ENCODE results near the gene DEXI. TPM values are rescaled to one million over a fixed set of nuclear protein-coding genes. Genes with fewer than 3 reads are reported as not detected.

The DEXI gene
- total and polyA plus RNA-seq, 9 of the 15 experiments (the other 6 are each of a cell fraction or from before 2014, with no cell fraction given): 2.9 to 40.1 (median 22.0) TPM

GRCh38 chr16:10984509-10984908 lies 42.2 kb upstream of the DEXI start:
- Histone ChIP-seq H3K9me3 (replicated peaks; ENCODE audit: control insufficient read depth, insufficient read depth, low read depth, low read length) (no peaks in the 10 kb centered on the region), H3K79me2 (ENCODE audit: control insufficient read depth, insufficient read depth, low read length) (no peaks in the 10 kb centered on the region), H3K9ac (ENCODE audit: insufficient read depth in 1 of 2, low read depth in 2 of 2, low read length in 2 of 2) (no peak overlapping the region), H3K4me1 (replicated peaks in 1 of 2; ENCODE audit: control insufficient read depth in 2 of 2, insufficient read depth in 2 of 2, low read length in 2 of 2) (peaks cover 3 to 9% of the 10 kb centered on the region in 2 experiments; a peak in 3 of 5 replicates), H3K36me3 (ENCODE audit: control insufficient read depth, insufficient read depth, low read length) (peaks cover 61% of the 10 kb centered on the region), H3K4me2 (ENCODE audit: insufficient read depth, low read length) (no peak overlapping the region), H3K9me1 (ENCODE audit: control insufficient read depth, insufficient read depth, low read length) (no peaks in the 10 kb centered on the region), H2AFZ (ENCODE audit: low read depth, low read length) (no peak overlapping the region), H3K27me3 (ENCODE audit: control insufficient read depth in 2 of 2, insufficient read depth in 2 of 2, low read length in 2 of 2) (no peaks in the 10 kb centered on the region), H4K20me1 (replicated peaks; ENCODE audit: control insufficient read depth, insufficient read depth, low read length) (0 out of 2 replicates have a peak, but pooled peaks cover 3% of the 10 kb centered on the region), H3K27ac (ENCODE audit: extremely low read depth, low read depth, low read length) (no peak overlapping the region; the same call in 2 of the 3 replicates), H3K4me3 (no peak overlapping the region)
- intact Hi-C loops (cut with micrococcal nuclease) (no loop called here), in situ Hi-C loops (cut with MboI) (no loop called here)
- WGBS (ENCODE audit: insufficient coverage, low coverage, missing lambda C conversion rate): 68% methylated on average over 6 of the region's 6 CpGs
- POLR2A ChIA-PET: interaction anchor here (0.7 to 1.9 kb wide), 3 partner anchors 12 to 271 kb away, joined by 3 to 11 read pairs (median 5); partner anchors contain the start of gene SOCS1
- DNase-seq (ENCODE audit: extremely low read depth in 1 of 4, low spot score in 3 of 4) (no peak), FAIRE-seq (no peak), ATAC-seq (no peak)
- BruUV-seq (replicated peaks): no TSS peak
- peak; percentile 92 for TF ChIP-seq MAFG (tag; conservative IDR thresholded peaks at IDR 0.05)
- no peak for TF ChIP-seq GTF2B (IDR thresholded peaks at IDR 0.05; ENCODE audit: extremely low read depth, insufficient read length)
- TF ChIP-seq C11orf30 (IDR thresholded peaks at IDR 0.05; ENCODE audit: low read depth): peak; percentile 97
- peak; percentile 97 for TF ChIP-seq ZNF316 (IDR thresholded peaks at IDR 0.05)
- no peak for TF ChIP-seq PATZ1 (CRISPR knock-in tag; IDR thresholded peaks at IDR 0.05; ENCODE audit: borderline replicate concordance)
- no peak for TF ChIP-seq ARID1B (IDR thresholded peaks at IDR 0.05)
- TF ChIP-seq JUND (IDR thresholded peaks at IDR 0.05; ENCODE audit: borderline replicate concordance, low read depth, low read length): no peak
- no peak for TF ChIP-seq JUND (tag; IDR thresholded peaks at IDR 0.05; ENCODE audit: borderline replicate concordance, low read depth, low read length)
- no peak for TF ChIP-seq CC2D1A (IDR thresholded peaks at IDR 0.05)
- no peak for TF ChIP-seq ZNF512 (tag; IDR thresholded peaks at IDR 0.05)
- no peak for TF ChIP-seq TRIM25 (IDR thresholded peaks at IDR 0.05; ENCODE audit: borderline replicate concordance)
- no peak for TF ChIP-seq ZNF584 (CRISPR knock-in tag; IDR thresholded peaks at IDR 0.05; ENCODE audit: low read depth)
- no peak for TF ChIP-seq ZFP36 (IDR thresholded peaks at IDR 0.05; ENCODE audit: low read depth, low read length, partially characterized antibody)
- no peak for TF ChIP-seq TCF7 (IDR thresholded peaks at IDR 0.05; ENCODE audit: borderline replicate concordance)
- TF ChIP-seq ZNF780A (CRISPR knock-in tag; IDR thresholded peaks at IDR 0.05): no peak
- TF ChIP-seq MAFF (IDR thresholded peaks at IDR 0.05; ENCODE audit: low read length): peak; percentile 97
- peak; percentile 98 for TF ChIP-seq MAFK (IDR thresholded peaks at IDR 0.05; ENCODE audit: low read length)
- TF ChIP-seq SNRNP70 (optimal IDR thresholded peaks at IDR 0.05; ENCODE audit: low read depth, low read length): no peak
- TF ChIP-seq ZNF384 (IDR thresholded peaks at IDR 0.05; ENCODE audit: low read depth, low read length): no peak
- CTCF ChIA-PET (ENCODE audit: low intra/inter-chr PET ratio): no interaction called here

Data from K562 (cell line).